HG02884 (cell line): ENCODE measurements around the gene LHX3.

Source experiments
- ATAC-seq: cut with Tn5 transposase; IDR thresholded peaks from one replicate; pipeline ENCODE4 v1.9.1; 2021; ENCODE audit warnings: mild to moderate bottlenecking, moderate library complexity; ENCODE audit not compliant: unreplicated experiment

Gene LHX3

GRCh38 chr9:136204838-136205706 is at the start of gene LHX3:
Gene LHX3, minus strand, starts transcription at chr9:136205128. Its CDS starts 116 bp downstream, at chr9:136205012.
- ATAC-seq: no peak

- no peak for ATAC-seq
Measured at GRCh38 chr9:136253246-136254130, 48.6 kb upstream of the LHX3 start.

GRCh38 chr9:136252846-136253245 is 47.9 kb upstream of the LHX3 start:
- no peak for ATAC-seq

- no peak for ATAC-seq
Measured at GRCh38 chr9:136252281-136252680, 47.4 kb upstream of the LHX3 start.

- no peak for ATAC-seq
Measured at GRCh38 chr9:136251264-136252115, 46.6 kb upstream of the LHX3 start.

GRCh38 chr9:136250676-136251075 is 45.7 kb upstream of the LHX3 start:
- no peak for ATAC-seq

- no peak for ATAC-seq
Measured at GRCh38 chr9:136249877-136250559, 45.1 kb upstream of the LHX3 start.

- ATAC-seq: no peak
Measured at GRCh38 chr9:136248951-136249876, 44.3 kb upstream of the LHX3 start.

- ATAC-seq: no peak
Measured at GRCh38 chr9:136247947-136248637, 43.2 kb upstream of the LHX3 start.

- ATAC-seq: no peak
Measured at GRCh38 chr9:136247551-136247916, 42.6 kb upstream of the LHX3 start.

GRCh38 chr9:136246849-136247550 is 42.1 kb upstream of the LHX3 start:
- no peak for ATAC-seq

- ATAC-seq: no peak
Measured at GRCh38 chr9:136245219-136246150, 40.6 kb upstream of the LHX3 start, which contains the start of gene QSOX2. Gene QSOX2, minus strand, starts transcription at chr9:136245812. Its CDS starts 9 bp downstream, at chr9:136245803.

GRCh38 chr9:136244969-136245218 is 40.0 kb upstream of the LHX3 start:
- ATAC-seq: no peak

GRCh38 chr9:136244122-136244968 is 39.4 kb upstream of the LHX3 start:
- no peak for ATAC-seq

- no peak for ATAC-seq
Measured at GRCh38 chr9:136243631-136244030, 38.7 kb upstream of the LHX3 start.

- no peak for ATAC-seq
Measured at GRCh38 chr9:136242918-136243525, 38.1 kb upstream of the LHX3 start.
